K562 (cell line): Measurements from ENCODE around the gene SLC35A2. TPM values are rescaled to one million over a fixed set of nuclear protein-coding genes. Genes with fewer than 3 reads are reported as not detected.

Experiments
- ATF7 ChIP-seq: fragments of 450-650 bp; IDR thresholded peaks from 2 replicates; pipeline ENCODE4 v1.7.1; 2014; ENCODE audit warnings: mild to moderate bottlenecking, moderate library complexity
- BCLAF1 ChIP-seq, 2 experiments: fragments of 450-650 bp in 1 of 2; IDR thresholded peaks; 2 replicates each; pipeline ENCODE4 v1.6.1; 2011 to 2017; ENCODE audit warnings: low read depth in 2 of 2, antibody characterized with exemption in 1 of 2, borderline replicate concordance in 1 of 2, low read length in 1 of 2, mild to moderate bottlenecking in 1 of 2, mixed read lengths in 1 of 2; ENCODE audit not compliant: control insufficient read depth in 1 of 2
- GABPB1 ChIP-seq: sonication (generic); formaldehyde crosslinking; IDR thresholded peaks from 2 replicates; pipeline ENCODE4 v1.8.0; 2022; ENCODE audit warnings: mild to moderate bottlenecking, missing genetic modification reagents
- PRPF4 ChIP-seq: fragments of 200-400 bp; formaldehyde crosslinking; IDR thresholded peaks from one replicate; pipeline ENCODE4 v1.6.1; 2017; ENCODE audit warnings: low read length, low read depth, mild to moderate bottlenecking; ENCODE audit not compliant: insufficient read depth, poor library complexity, severe bottlenecking
- SAP30 ChIP-seq: fragments of 200-600 bp; sonication (generic); IDR thresholded peaks from 2 replicates; pipeline ENCODE4 v1.6.1; 2012; ENCODE audit warnings: borderline replicate concordance, low read depth, mild to moderate bottlenecking, moderate library complexity, low read length, control low read depth, inconsistent platforms; ENCODE audit not compliant: insufficient read depth, poor library complexity, severe bottlenecking
- TAF7 ChIP-seq: fragments of 450-650 bp; IDR thresholded peaks from 2 replicates; pipeline ENCODE4 v1.6.1; 2016; ENCODE audit warnings: missing genetic modification characterization, missing compliant biosample characterization
- ZNF766 ChIP-seq: fragments of 200-800 bp; sonication (Bioruptor generic); conservative IDR thresholded peaks from 2 replicates; pipeline ENCODE4 v1.6.1; 2016; ENCODE audit warnings: missing genetic modification characterization, missing compliant biosample characterization
- polyA plus RNA-seq, 8 experiments: library from polyadenylated mRNA; depleted of rRNA in 4 of 8; stranded (reverse) in 5 of 8; unstranded in 3 of 8; fragments of >200 nt; fragmentation: Nextera tagmentation in 2 of 8; fragmentation: Illumina TruSeq in 1 of 8; extraction: Ambion mirVana in 2 of 8; extraction: Trizol in 1 of 8; gene quantifications; 2 replicates each; pipeline versions ENCODE4 v1.2.1 to v1.2.3, GENCODE V29; 2011 to 2014; ENCODE audit warnings: inconsistent platforms in 1 of 8, missing spikeins in 1 of 8
- total RNA-seq, 7 experiments: library from RNA; depleted of rRNA in 6 of 7; stranded (reverse); fragments of >200 nt in 6 of 7; fragmentation: Illumina TruSeq in 2 of 7; extraction: Trizol in 2 of 7; gene quantifications; 2 replicates each; pipeline versions ENCODE4 v1.2.1 to v1.2.3, GENCODE V29; 2011 to 2021; ENCODE audit warnings: low replicate concordance in 1 of 7
- TF ChIP-seq, protein P1 (sequence below): sonication (generic); formaldehyde crosslinking; IDR thresholded peaks from 2 replicates; pipeline ENCODE4 v1.8.0; 2023; ENCODE audit warnings: missing genetic modification reagents, mild to moderate bottlenecking, borderline replicate concordance

The SLC35A2 gene
- total and polyA plus RNA-seq, 9 of the 15 experiments (the other 6 are each of a cell fraction or from before 2014, with no cell fraction given) = 3.3 to 38.9 (median 20.0) TPM

GRCh38 chrX:48897157-48897624, 14.3 kb downstream of the SLC35A2 start (continued):
- TF ChIP-seq BCLAF1 (IDR thresholded peaks at IDR 0.05; ENCODE audit: borderline replicate concordance in 1 of 2, control insufficient read depth in 1 of 2, low read depth in 2 of 2, low read length in 1 of 2) = no peak; a peak in 1 of 4 replicates
- TF ChIP-seq ATF7 = peak; percentile 97
- TF ChIP-seq PRPF4 = no peak
- TF ChIP-seq TAF7 (tag) = peak; percentile 27; the same call in 1 of the 2 replicates
- TF ChIP-seq, protein P1, sequence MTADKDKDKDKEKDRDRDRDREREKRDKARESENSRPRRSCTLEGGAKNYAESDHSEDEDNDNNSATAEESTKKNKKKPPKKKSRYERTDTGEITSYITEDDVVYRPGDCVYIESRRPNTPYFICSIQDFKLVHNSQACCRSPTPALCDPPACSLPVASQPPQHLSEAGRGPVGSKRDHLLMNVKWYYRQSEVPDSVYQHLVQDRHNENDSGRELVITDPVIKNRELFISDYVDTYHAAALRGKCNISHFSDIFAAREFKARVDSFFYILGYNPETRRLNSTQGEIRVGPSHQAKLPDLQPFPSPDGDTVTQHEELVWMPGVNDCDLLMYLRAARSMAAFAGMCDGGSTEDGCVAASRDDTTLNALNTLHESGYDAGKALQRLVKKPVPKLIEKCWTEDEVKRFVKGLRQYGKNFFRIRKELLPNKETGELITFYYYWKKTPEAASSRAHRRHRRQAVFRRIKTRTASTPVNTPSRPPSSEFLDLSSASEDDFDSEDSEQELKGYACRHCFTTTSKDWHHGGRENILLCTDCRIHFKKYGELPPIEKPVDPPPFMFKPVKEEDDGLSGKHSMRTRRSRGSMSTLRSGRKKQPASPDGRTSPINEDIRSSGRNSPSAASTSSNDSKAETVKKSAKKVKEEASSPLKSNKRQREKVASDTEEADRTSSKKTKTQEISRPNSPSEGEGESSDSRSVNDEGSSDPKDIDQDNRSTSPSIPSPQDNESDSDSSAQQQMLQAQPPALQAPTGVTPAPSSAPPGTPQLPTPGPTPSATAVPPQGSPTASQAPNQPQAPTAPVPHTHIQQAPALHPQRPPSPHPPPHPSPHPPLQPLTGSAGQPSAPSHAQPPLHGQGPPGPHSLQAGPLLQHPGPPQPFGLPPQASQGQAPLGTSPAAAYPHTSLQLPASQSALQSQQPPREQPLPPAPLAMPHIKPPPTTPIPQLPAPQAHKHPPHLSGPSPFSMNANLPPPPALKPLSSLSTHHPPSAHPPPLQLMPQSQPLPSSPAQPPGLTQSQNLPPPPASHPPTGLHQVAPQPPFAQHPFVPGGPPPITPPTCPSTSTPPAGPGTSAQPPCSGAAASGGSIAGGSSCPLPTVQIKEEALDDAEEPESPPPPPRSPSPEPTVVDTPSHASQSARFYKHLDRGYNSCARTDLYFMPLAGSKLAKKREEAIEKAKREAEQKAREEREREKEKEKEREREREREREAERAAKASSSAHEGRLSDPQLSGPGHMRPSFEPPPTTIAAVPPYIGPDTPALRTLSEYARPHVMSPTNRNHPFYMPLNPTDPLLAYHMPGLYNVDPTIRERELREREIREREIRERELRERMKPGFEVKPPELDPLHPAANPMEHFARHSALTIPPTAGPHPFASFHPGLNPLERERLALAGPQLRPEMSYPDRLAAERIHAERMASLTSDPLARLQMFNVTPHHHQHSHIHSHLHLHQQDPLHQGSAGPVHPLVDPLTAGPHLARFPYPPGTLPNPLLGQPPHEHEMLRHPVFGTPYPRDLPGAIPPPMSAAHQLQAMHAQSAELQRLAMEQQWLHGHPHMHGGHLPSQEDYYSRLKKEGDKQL (CRISPR knock-in tag) = no peak
- TF ChIP-seq SAP30 = peak; percentile 56
- TF ChIP-seq GABPB1 = peak; percentile 66
- TF ChIP-seq ZNF766 = 0 out of 2 replicates have a peak, but pooled peaks have one; percentile 28
